H1 (cell line): ENCODE results near the gene TGFBR2. TPM values are rescaled to one million over a fixed set of nuclear protein-coding genes. Genes with fewer than 3 reads are reported as not detected.

Source experiments
- CTCF ChIA-PET: fragments of 300-600 bp; sonication (Branson Sonifier 250); formaldehyde crosslinking; loops from one replicate; lab custom pipeline; 2021; ENCODE audit not compliant: partially characterized antibody; lab: Charles Lee
- POLR2A ChIA-PET: fragments of 300-600 bp; sonication (Branson Sonifier 250); formaldehyde crosslinking; loops from one replicate; lab custom pipeline; 2021; ENCODE audit warnings: inconsistent platforms; ENCODE audit not compliant: partially characterized antibody; lab: Charles Lee
- DNase-seq, 2 experiments: peaks; one replicate each; pipeline versions ENCODE4 v3.0.0 to v3.0.0-alpha.2; 2010 to 2022; ENCODE audit warnings: low spot score in 2 of 2, low read depth in 1 of 2, mixed read lengths in 1 of 2
- FAIRE-seq: peaks from 2 replicates; lab custom pipeline; 2011; peaks lifted over from hg19 to GRCh38; lab: Jason Lieb, UNC
- H2AFZ ChIP-seq: 2 replicates; pipeline ENCODE4 v1.8.1; 2012; ENCODE audit warnings: low read length, inconsistent platforms
- H2AK5ac ChIP-seq: 2 replicates; pipeline ENCODE4 v1.6.1; 2013; ENCODE audit warnings: low read depth, low read length
- H2BK120ac ChIP-seq: replicated peaks from 2 replicates; pipeline ENCODE3; 2013; ENCODE audit warnings: low read depth, low read length, inconsistent platforms
- H2BK12ac ChIP-seq: 2 replicates; pipeline ENCODE4 v1.6.1; 2013; ENCODE audit warnings: low read depth, low read length
- H2BK15ac ChIP-seq: 2 replicates; pipeline ENCODE4 v1.6.1; 2013; ENCODE audit warnings: low read length
- H2BK20ac ChIP-seq: 2 replicates; pipeline ENCODE4 v1.6.1; 2013; ENCODE audit warnings: low read length
- H2BK5ac ChIP-seq: 2 replicates; pipeline ENCODE4 v1.6.1; 2013; ENCODE audit warnings: low read depth, low read length
- H3K14ac ChIP-seq: 2 replicates; pipeline ENCODE4 v1.6.1; 2013; ENCODE audit warnings: inconsistent platforms; ENCODE audit not compliant: insufficient read length
- H3K18ac ChIP-seq: 2 replicates; pipeline ENCODE4 v1.6.1; 2013; ENCODE audit warnings: low read length; ENCODE audit errors: extremely low read depth
- H3K23ac ChIP-seq: 2 replicates; pipeline ENCODE4 v1.6.1; 2013; ENCODE audit warnings: inconsistent platforms; ENCODE audit not compliant: insufficient read length
- H3K23me2 ChIP-seq: 2 replicates; pipeline ENCODE4 v1.6.1; 2013; ENCODE audit warnings: low read depth, low read length
- H3K27ac ChIP-seq: 2 replicates; pipeline ENCODE4 v1.6.1; 2011; ENCODE audit warnings: low read depth, low read length, inconsistent platforms
- H3K27me3 ChIP-seq, 4 experiments: replicated peaks in 1 of 4; 1 replicate in 1 of 4; 2 replicates in 3 of 4; pipeline versions ENCODE4 v1.6.1 to v1.8.1; 2011 to 2013; ENCODE audit warnings: low read length in 3 of 4, mild to moderate bottlenecking in 3 of 4, inconsistent platforms in 2 of 4, mixed read lengths in 2 of 4, moderate library complexity in 1 of 4; ENCODE audit not compliant: control insufficient read depth in 3 of 4, insufficient read depth in 3 of 4; ENCODE audit errors: extremely low read depth in 1 of 4
- H3K36me3 ChIP-seq, 4 experiments: 2 replicates each; pipeline versions ENCODE4 v1.6.1 to v1.8.1; 2011 to 2013; ENCODE audit warnings: mild to moderate bottlenecking in 4 of 4, low read length in 3 of 4, moderate library complexity in 2 of 4, control low read depth in 1 of 4, inconsistent platforms in 1 of 4; ENCODE audit not compliant: insufficient read depth in 4 of 4, control insufficient read depth in 2 of 4
- H3K4ac ChIP-seq: replicated peaks from 2 replicates; pipeline ENCODE3; 2013; ENCODE audit warnings: low read length, low read depth, mixed read lengths, inconsistent platforms; ENCODE audit not compliant: insufficient read length
- H3K4me1 ChIP-seq, 4 experiments: replicated peaks in 1 of 4; 1 replicate in 1 of 4; 2 replicates in 3 of 4; pipeline versions ENCODE4 v1.6.1 to v1.8.1; 2011 to 2013; ENCODE audit warnings: low read length in 3 of 4, inconsistent platforms in 2 of 4, mixed read lengths in 1 of 4; ENCODE audit not compliant: insufficient read depth in 4 of 4, control insufficient read depth in 3 of 4
- H3K4me2 ChIP-seq, 2 experiments: 2 replicates each; pipeline versions ENCODE4 v1.6.1 to v1.8.1; 2011 to 2013; ENCODE audit warnings: low read depth in 2 of 2, low read length in 2 of 2, control low read depth in 1 of 2, inconsistent platforms in 1 of 2, mild to moderate bottlenecking in 1 of 2; ENCODE audit not compliant: insufficient read depth in 1 of 2
- H3K4me3 ChIP-seq, 4 experiments: fragments of 200-600, 300-600 bp in 1 of 4; sonication (generic), shearing (Covaris generic), sonication (Bioruptor Twin) in 1 of 4; 2 replicates each; pipeline versions ENCODE4 v1.5.1 to v1.8.1; 2011 to 2016; ENCODE audit warnings: low read length in 4 of 4, low read depth in 3 of 4, control low read depth in 2 of 4, inconsistent platforms in 2 of 4, mild to moderate bottlenecking in 2 of 4, mixed read lengths in 1 of 4, moderate library complexity in 1 of 4; ENCODE audit not compliant: insufficient read depth in 2 of 4; ENCODE audit errors: extremely low read depth in 1 of 4
- H3K56ac ChIP-seq: replicated peaks from 2 replicates; pipeline ENCODE3; 2013; ENCODE audit warnings: low read depth, mild to moderate bottlenecking, mixed read lengths, low read length, inconsistent platforms; ENCODE audit not compliant: insufficient read length
- H3K79me1 ChIP-seq: 2 replicates; pipeline ENCODE4 v1.6.1; 2013; ENCODE audit warnings: low read depth, low read length, control low read depth
- H3K79me2 ChIP-seq, 2 experiments: 2 replicates each; pipeline versions ENCODE4 v1.6.1 to v1.8.1; 2012 to 2013; ENCODE audit warnings: low read length in 2 of 2, mild to moderate bottlenecking in 2 of 2, inconsistent platforms in 1 of 2; ENCODE audit not compliant: insufficient read depth in 2 of 2, control insufficient read depth in 1 of 2
- H3K9ac ChIP-seq, 4 experiments: replicated peaks in 1 of 4; 1 replicate in 1 of 4; 2 replicates in 3 of 4; pipeline versions ENCODE4 v1.6.1 to v1.8.1; 2011 to 2013; ENCODE audit warnings: low read depth in 3 of 4, low read length in 3 of 4, control low read depth in 2 of 4, mild to moderate bottlenecking in 2 of 4, moderate library complexity in 2 of 4, inconsistent platforms in 1 of 4; ENCODE audit errors: extremely low read depth in 1 of 4
- H3K9me3 ChIP-seq, 2 experiments: 2 replicates each; pipeline versions ENCODE4 v1.6.1 to v1.8.1; 2012 to 2013; ENCODE audit warnings: mild to moderate bottlenecking in 2 of 2, moderate library complexity in 2 of 2, control low read depth in 1 of 2, inconsistent platforms in 1 of 2, low read depth in 1 of 2, low read length in 1 of 2, mixed read lengths in 1 of 2; ENCODE audit not compliant: insufficient read depth in 2 of 2
- H4K20me1 ChIP-seq, 2 experiments: replicated peaks in 1 of 2; 2 replicates each; pipeline versions ENCODE3 to v1.8.1; 2011 to 2013; ENCODE audit warnings: inconsistent platforms in 2 of 2, low read length in 2 of 2, mild to moderate bottlenecking in 1 of 2; ENCODE audit not compliant: insufficient read depth in 2 of 2, control insufficient read depth in 1 of 2
- H4K5ac ChIP-seq: 2 replicates; pipeline ENCODE4 v1.6.1; 2013; ENCODE audit warnings: low read length, low read depth, mixed read lengths, inconsistent platforms; ENCODE audit not compliant: insufficient read length
- H4K8ac ChIP-seq: 2 replicates; pipeline ENCODE4 v1.8.0; 2013; ENCODE audit warnings: mild to moderate bottlenecking, moderate library complexity, low read length, inconsistent platforms; ENCODE audit not compliant: insufficient read depth; ENCODE audit errors: extremely low read depth
- H4K91ac ChIP-seq: replicated peaks from 2 replicates; pipeline ENCODE3; 2013; ENCODE audit warnings: low read length, mixed read lengths, inconsistent platforms; ENCODE audit not compliant: insufficient read length
- FOSL1 ChIP-seq: IDR thresholded peaks from 2 replicates; pipeline ENCODE4 v1.6.1; 2011; ENCODE audit warnings: mild to moderate bottlenecking, low read depth, low read length, moderate library complexity; ENCODE audit not compliant: insufficient read depth
- JUN ChIP-seq: IDR thresholded peaks from 2 replicates; pipeline ENCODE4 v1.6.1; 2011; ENCODE audit warnings: low read depth, mild to moderate bottlenecking, improper control_type of control experiment, low read length
- NRF1 ChIP-seq: IDR thresholded peaks from 2 replicates; pipeline ENCODE4 v1.6.1; 2011; ENCODE audit warnings: mild to moderate bottlenecking, low read depth, low read length, improper control_type of control experiment
- SP2 ChIP-seq: IDR thresholded peaks from 2 replicates; pipeline ENCODE4 v1.6.1; 2012; ENCODE audit warnings: mild to moderate bottlenecking, low read length, inconsistent platforms
- WGBS, 2 experiments: shearing (Covaris generic) in 1 of 2; methylation state at CpG; one replicate each; pipeline versions ENCODE4 v1.1.6 to v1.1.7; 2013 to 2015; ENCODE audit warnings: low lambda C conversion rate in 2 of 2, mixed read lengths in 2 of 2, inconsistent platforms in 1 of 2, low coverage in 1 of 2, missing lambda C conversion rate in 1 of 2; ENCODE audit not compliant: insufficient replicate concordance in 2 of 2, insufficient coverage in 1 of 2, insufficient read length in 1 of 2; ENCODE audit errors: extremely low coverage in 1 of 2, missing lambda C conversion rate in 1 of 2; 5-methylcytosine and 5-hydroxymethylcytosine counted together
- polyA plus RNA-seq, 7 experiments: library from polyadenylated mRNA; depleted of rRNA in 3 of 7; stranded (reverse) in 5 of 7; unstranded in 2 of 7; fragments of >200 nt in 5 of 7; fragments of 200-250 nt in 2 of 7; gene quantifications; 1 replicate in 5 of 7; 2 replicates in 1 of 7; 4 replicates in 1 of 7; pipeline versions ENCODE4 v1.2.1 to v1.2.3, GENCODE V29; 2011 to 2013; ENCODE audit warnings: missing spikeins in 2 of 7, mixed read lengths in 2 of 7
- total RNA-seq: library from RNA; stranded (reverse); fragmentation: NEBNext Ultra II Directional; extraction: Animal tissue kit (Norgen Biotek cat#: 25700); gene quantifications from 2 replicates; pipeline ENCODE4 v1.2.1, GENCODE V29; 2021

Gene TGFBR2
- total and polyA plus RNA-seq, 2 of the 8 experiments (the other 6 are each of a cell fraction or from before 2014, with no cell fraction given), result 4.2 to 7.4 TPM

- ChIA-PET POLR2A (no interaction called here), CTCF (no interaction called here)
- no peak overlapping the region for H2AK5ac ChIP-seq
- WGBS, 2 experiments, result 90% methylated on average over 3 of the region's 3 CpGs; no CpG with 5 or more reads in 1 of the 2 experiments
- no peaks in the 10 kb centered on the region for H3K36me3 ChIP-seq
- no peak overlapping the region for H4K91ac ChIP-seq
- TF ChIP-seq JUN (no peak), NRF1 (no peak), SP2 (no peak), FOSL1 (no peak)
- no peak overlapping the region for H3K23ac ChIP-seq
- H3K23me2 ChIP-seq, result no peaks in the 10 kb centered on the region
- no peak overlapping the region for H3K18ac ChIP-seq
- H2BK5ac ChIP-seq, result no peak overlapping the region
- H2BK15ac ChIP-seq, result no peak overlapping the region
- no peaks in the 10 kb centered on the region for H3K79me2 ChIP-seq
- no peaks in the 10 kb centered on the region for H3K27me3 ChIP-seq
- no peak overlapping the region for H3K4me3 ChIP-seq
- H3K79me1 ChIP-seq, result no peaks in the 10 kb centered on the region
- no peak overlapping the region for H3K4ac ChIP-seq
- no peaks in the 10 kb centered on the region for H3K9me3 ChIP-seq
- H3K27ac ChIP-seq, result no peak overlapping the region
- H4K5ac ChIP-seq, result no peak overlapping the region
- no peak overlapping the region for H2BK120ac ChIP-seq
- DNase-seq (no peak), FAIRE-seq (no peak)
- no peaks in the 10 kb centered on the region for H3K4me1 ChIP-seq
- H2BK12ac ChIP-seq, result no peak overlapping the region
- H3K56ac ChIP-seq, result no peak overlapping the region
- H2AFZ ChIP-seq, result no peak overlapping the region
- no peak overlapping the region for H3K4me2 ChIP-seq
- no peak overlapping the region for H3K9ac ChIP-seq
- no peak overlapping the region for H4K8ac ChIP-seq
- H3K14ac ChIP-seq, result no peak overlapping the region
- H4K20me1 ChIP-seq, result no peaks in the 10 kb centered on the region
- H2BK20ac ChIP-seq, result no peak overlapping the region
These were observed 113.1 kb downstream of the TGFBR2 start for GRCh38 chr3:30719536-30719935.
